Activated naive CD8-positive, alpha-beta T cell treated with anti-CD3 and anti-CD28 coated beads, Interleukin-2, amount 10 ng/mL, durations not matched to agents 7 days and 5 days (primary cell): ENCODE data around the gene PLXDC2. TPM values are rescaled to one million over a fixed set of nuclear protein-coding genes. Genes with fewer than 3 reads are reported as not detected.

Source experiments
- ATAC-seq: fragments of 150-1000 bp; cut with Tn5 transposase; one replicate; pipeline ENCODE4 v1.10.0; 2021; ENCODE audit warnings: low read depth, moderate library complexity
- POLR2A ChIA-PET: fragments of 350-600 bp; sonication (Branson Sonifier 250); formaldehyde crosslinking; loops from one replicate; lab custom pipeline; 2021; ENCODE audit warnings: antibody characterized with exemption; lab: Charles Lee
- DNase-seq: peaks from one replicate; pipeline ENCODE4 v3.0.0; 2021
- H3K27ac Mint-ChIP-seq: one replicate; pipeline ENCODE4 v1.8.0; 2022; ENCODE audit warnings: mild to moderate bottlenecking, mixed read lengths
- H3K27me3 Mint-ChIP-seq: one replicate; pipeline ENCODE4 v1.8.0; 2022; ENCODE audit warnings: mild to moderate bottlenecking, moderate library complexity, mixed read lengths
- H3K36me3 Mint-ChIP-seq: one replicate; pipeline ENCODE4 v1.8.0; 2021; ENCODE audit warnings: mild to moderate bottlenecking, mixed read lengths
- H3K4me1 Mint-ChIP-seq: one replicate; pipeline ENCODE4 v1.8.0; 2021; ENCODE audit warnings: mixed read lengths
- H3K4me3 Mint-ChIP-seq: one replicate; pipeline ENCODE4 v1.8.0; 2022; ENCODE audit warnings: mild to moderate bottlenecking, moderate library complexity, mixed read lengths
- H3K9me3 Mint-ChIP-seq: one replicate; pipeline ENCODE4 v1.8.0; 2021; ENCODE audit warnings: mixed read lengths
- total RNA-seq, 2 experiments: library from RNA; stranded (reverse); gene quantifications; one replicate each; pipeline ENCODE4 v1.2.3, GENCODE V29; 2021

The PLXDC2 gene
- total RNA-seq, 2 experiments from 2014 or later = 0.86 to 1.0 TPM

GRCh38 chr10:19882621-19883020, 66.4 kb downstream of the PLXDC2 start:
- no peak for DNase-seq
- Mint-ChIP-seq H3K9me3 (peaks cover 4% of the 10 kb centered on the region), H3K4me3 (no peak overlapping the region), H3K4me1 (no peaks in the 10 kb centered on the region), H3K27ac (no peak overlapping the region), H3K27me3 (no peaks in the 10 kb centered on the region), H3K36me3 (no peaks in the 10 kb centered on the region)
- POLR2A ChIA-PET = no interaction called here
- ATAC-seq = no peak

- DNase-seq (no peak), ATAC-seq (no peak)
- no peak overlapping the region for H3K27ac Mint-ChIP-seq
- no peaks in the 10 kb centered on the region for H3K4me1 Mint-ChIP-seq
- POLR2A ChIA-PET = no interaction called here
- H3K4me3 Mint-ChIP-seq = no peak overlapping the region
- H3K27me3 Mint-ChIP-seq = no peaks in the 10 kb centered on the region
- peaks cover 4% of the 10 kb centered on the region for H3K9me3 Mint-ChIP-seq
- H3K36me3 Mint-ChIP-seq = no peaks in the 10 kb centered on the region
Measured at GRCh38 chr10:19888061-19888660, 71.9 kb downstream of the PLXDC2 start.

GRCh38 chr10:19889256-19889655, 73.0 kb downstream of the PLXDC2 start:
- Mint-ChIP-seq H3K36me3 (no peaks in the 10 kb centered on the region), H3K4me1 (no peaks in the 10 kb centered on the region), H3K9me3 (peaks cover 4% of the 10 kb centered on the region), H3K27ac (no peak overlapping the region), H3K27me3 (no peaks in the 10 kb centered on the region), H3K4me3 (no peak overlapping the region)
- ATAC-seq (no peak), DNase-seq (no peak)
- POLR2A ChIA-PET = no interaction called here

GRCh38 chr10:19891429-19891828, 75.2 kb downstream of the PLXDC2 start:
- Mint-ChIP-seq H3K27me3 (no peaks in the 10 kb centered on the region), H3K4me3 (no peak overlapping the region), H3K27ac (no peak overlapping the region), H3K36me3 (no peaks in the 10 kb centered on the region), H3K4me1 (no peaks in the 10 kb centered on the region), H3K9me3 (peaks cover 10% of the 10 kb centered on the region)
- DNase-seq = no peak
- POLR2A ChIA-PET = no interaction called here
- ATAC-seq = no peak

- H3K4me3 Mint-ChIP-seq = no peak overlapping the region
- peaks cover 10% of the 10 kb centered on the region for H3K9me3 Mint-ChIP-seq
- H3K27ac Mint-ChIP-seq = no peak overlapping the region
- no peak for ATAC-seq
- H3K27me3 Mint-ChIP-seq = no peaks in the 10 kb centered on the region
- DNase-seq = no peak
- H3K4me1 Mint-ChIP-seq = no peaks in the 10 kb centered on the region
- POLR2A ChIA-PET = no interaction called here
- H3K36me3 Mint-ChIP-seq = no peaks in the 10 kb centered on the region
Measured at GRCh38 chr10:19892270-19892669, 76.0 kb downstream of the PLXDC2 start.

GRCh38 chr10:19892677-19893076, 76.4 kb downstream of the PLXDC2 start:
- no peak overlapping the region for H3K27ac Mint-ChIP-seq
- peaks cover 10% of the 10 kb centered on the region for H3K9me3 Mint-ChIP-seq
- no peak for DNase-seq
- H3K4me3 Mint-ChIP-seq = no peak overlapping the region
- POLR2A ChIA-PET = no interaction called here
- ATAC-seq = no peak
- no peaks in the 10 kb centered on the region for H3K27me3 Mint-ChIP-seq
- H3K4me1 Mint-ChIP-seq = no peaks in the 10 kb centered on the region
- no peaks in the 10 kb centered on the region for H3K36me3 Mint-ChIP-seq

GRCh38 chr10:19895500-19895899, 79.3 kb downstream of the PLXDC2 start:
- DNase-seq = no peak
- peaks cover 8% of the 10 kb centered on the region for H3K9me3 Mint-ChIP-seq
- no peak overlapping the region for H3K4me3 Mint-ChIP-seq
- POLR2A ChIA-PET = no interaction called here
- H3K4me1 Mint-ChIP-seq = no peaks in the 10 kb centered on the region
- H3K36me3 Mint-ChIP-seq = no peaks in the 10 kb centered on the region
- ATAC-seq = no peak
- no peak overlapping the region for H3K27ac Mint-ChIP-seq
- no peaks in the 10 kb centered on the region for H3K27me3 Mint-ChIP-seq

GRCh38 chr10:19902456-19902855, 86.2 kb downstream of the PLXDC2 start:
- Mint-ChIP-seq H3K27me3 (no peaks in the 10 kb centered on the region), H3K4me1 (no peaks in the 10 kb centered on the region), H3K4me3 (no peak overlapping the region), H3K27ac (no peak overlapping the region), H3K36me3 (no peaks in the 10 kb centered on the region), H3K9me3 (peaks cover 2% of the 10 kb centered on the region)
- POLR2A ChIA-PET = no interaction called here
- DNase-seq (no peak), ATAC-seq (no peak)

- POLR2A ChIA-PET = no interaction called here
- Mint-ChIP-seq H3K4me3 (no peak overlapping the region), H3K4me1 (no peaks in the 10 kb centered on the region), H3K27ac (no peak overlapping the region), H3K9me3 (peaks cover 2% of the 10 kb centered on the region), H3K36me3 (no peaks in the 10 kb centered on the region), H3K27me3 (no peaks in the 10 kb centered on the region)
- no peak for DNase-seq
- no peak for ATAC-seq
Measured at GRCh38 chr10:19904202-19904661, 88.0 kb downstream of the PLXDC2 start.

GRCh38 chr10:19906108-19906791, 90.0 kb downstream of the PLXDC2 start:
- Mint-ChIP-seq H3K4me3 (no peak overlapping the region), H3K27me3 (no peaks in the 10 kb centered on the region), H3K4me1 (no peaks in the 10 kb centered on the region), H3K27ac (no peak overlapping the region), H3K9me3 (peaks cover 4% of the 10 kb centered on the region), H3K36me3 (no peaks in the 10 kb centered on the region)
- ATAC-seq (no peak), DNase-seq (no peak)
- POLR2A ChIA-PET = no interaction called here

- no peak overlapping the region for H3K27ac Mint-ChIP-seq
- no peaks in the 10 kb centered on the region for H3K27me3 Mint-ChIP-seq
- DNase-seq (no peak), ATAC-seq (no peak)
- peaks cover 5% of the 10 kb centered on the region for H3K9me3 Mint-ChIP-seq
- no peak overlapping the region for H3K4me3 Mint-ChIP-seq
- POLR2A ChIA-PET = no interaction called here
- H3K4me1 Mint-ChIP-seq = no peaks in the 10 kb centered on the region
- no peaks in the 10 kb centered on the region for H3K36me3 Mint-ChIP-seq
Measured at GRCh38 chr10:19908991-19909696, 92.9 kb downstream of the PLXDC2 start.

GRCh38 chr10:19911886-19912285, 95.7 kb downstream of the PLXDC2 start:
- no peaks in the 10 kb centered on the region for H3K4me1 Mint-ChIP-seq
- DNase-seq = no peak
- no peaks in the 10 kb centered on the region for H3K27me3 Mint-ChIP-seq

GRCh38 chr10:19913987-19914386, 97.8 kb downstream of the PLXDC2 start:
- peaks cover 5% of the 10 kb centered on the region for H3K9me3 Mint-ChIP-seq

More at GRCh38 chr10:19911886-19912285, 95.7 kb downstream of the PLXDC2 start:
- ATAC-seq = no peak
- Mint-ChIP-seq H3K4me3 (no peak overlapping the region), H3K27ac (no peak overlapping the region), H3K36me3 (no peaks in the 10 kb centered on the region), H3K9me3 (peaks cover 5% of the 10 kb centered on the region)
- POLR2A ChIA-PET = no interaction called here

GRCh38 chr10:19915125-19915524, 98.9 kb downstream of the PLXDC2 start:
- Mint-ChIP-seq H3K36me3 (no peaks in the 10 kb centered on the region), H3K4me3 (no peak overlapping the region), H3K4me1 (no peaks in the 10 kb centered on the region), H3K27me3 (no peaks in the 10 kb centered on the region), H3K27ac (no peak overlapping the region), H3K9me3 (peaks cover 5% of the 10 kb centered on the region)
- ATAC-seq = no peak
- no peak for DNase-seq
- POLR2A ChIA-PET = no interaction called here

More at GRCh38 chr10:19913987-19914386, 97.8 kb downstream of the PLXDC2 start:
- DNase-seq (no peak), ATAC-seq (no peak)
- H3K27ac Mint-ChIP-seq = no peak overlapping the region
- no peaks in the 10 kb centered on the region for H3K27me3 Mint-ChIP-seq
- H3K4me1 Mint-ChIP-seq = no peaks in the 10 kb centered on the region
- POLR2A ChIA-PET = no interaction called here
- H3K4me3 Mint-ChIP-seq = no peak overlapping the region
- H3K36me3 Mint-ChIP-seq = no peaks in the 10 kb centered on the region
